ENCODE measurements around the gene SEC31A. TPM values are rescaled to one million over a fixed set of nuclear protein-coding genes. Genes with fewer than 3 reads are reported as not detected.

The SEC31A gene
- total RNA-seq, 1 experiment from 2014 or later, result 137 TPM

GRCh38 chr4:82797405-82798111, 93.4 kb downstream of the SEC31A start:
- peak overlapping the region; percentile 86 for H3K4me3 Mint-ChIP-seq
- ChIA-PET POLR2A (interaction anchor here (0.8 to 2.7 kb wide), 3 partner anchors 12 to 97 kb away, joined by 3 to 7 read pairs (median 4); no protein-coding TSS in a partner anchor), CTCF (interaction anchor here (1.0 to 3.8 kb wide), 8 partner anchors 13 to 216 kb away, joined by 3 to 17 read pairs (median 7); no protein-coding TSS in a partner anchor)
- peak; percentile 36 for ATAC-seq
- TF ChIP-seq FOXK1 (CRISPR knock-in tag; IDR thresholded peaks at IDR 0.05) (no peak), MXD4 (CRISPR knock-in tag; IDR thresholded peaks at IDR 0.05; ENCODE audit: borderline replicate concordance) (no peak), HMGA2 (CRISPR knock-in tag; IDR thresholded peaks at IDR 0.05) (no peak), NFATC4 (CRISPR knock-in tag; IDR thresholded peaks at IDR 0.05) (no peak), JUN (CRISPR knock-in tag; IDR thresholded peaks at IDR 0.05) (no peak), KAT7 (CRISPR knock-in tag; IDR thresholded peaks at IDR 0.05; ENCODE audit: borderline replicate concordance) (no peak), ZNF121 (CRISPR knock-in tag; IDR thresholded peaks at IDR 0.05) (no peak), CDX4 (CRISPR knock-in tag; IDR thresholded peaks at IDR 0.05; ENCODE audit: borderline replicate concordance) (no peak), ZNF138 (CRISPR knock-in tag; conservative IDR thresholded peaks at IDR 0.05) (no peak)
- TF ChIP-seq, protein P1, sequence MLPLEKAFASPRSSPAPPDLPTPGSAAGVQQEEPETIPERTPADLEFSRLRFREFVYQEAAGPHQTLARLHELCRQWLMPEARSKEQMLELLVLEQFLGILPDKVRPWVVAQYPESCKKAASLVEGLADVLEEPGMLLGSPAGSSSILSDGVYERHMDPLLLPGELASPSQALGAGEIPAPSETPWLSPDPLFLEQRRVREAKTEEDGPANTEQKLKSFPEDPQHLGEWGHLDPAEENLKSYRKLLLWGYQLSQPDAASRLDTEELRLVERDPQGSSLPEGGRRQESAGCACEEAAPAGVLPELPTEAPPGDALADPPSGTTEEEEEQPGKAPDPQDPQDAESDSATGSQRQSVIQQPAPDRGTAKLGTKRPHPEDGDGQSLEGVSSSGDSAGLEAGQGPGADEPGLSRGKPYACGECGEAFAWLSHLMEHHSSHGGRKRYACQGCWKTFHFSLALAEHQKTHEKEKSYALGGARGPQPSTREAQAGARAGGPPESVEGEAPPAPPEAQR (CRISPR knock-in tag; IDR thresholded peaks at IDR 0.05), result no peak
- peaks cover 96% of the 10 kb centered on the region for H3K27me3 Mint-ChIP-seq (ENCODE audit: low read depth)
- peaks cover 32% of the 10 kb centered on the region for H3K4me1 Mint-ChIP-seq
- no peak overlapping the region for H3K27ac Mint-ChIP-seq
- no peaks in the 10 kb centered on the region for H3K9me3 Mint-ChIP-seq
- peak; percentile 40 for DNase-seq (ENCODE audit: low spot score)
- no peaks in the 10 kb centered on the region for H3K36me3 Mint-ChIP-seq

DNA sequence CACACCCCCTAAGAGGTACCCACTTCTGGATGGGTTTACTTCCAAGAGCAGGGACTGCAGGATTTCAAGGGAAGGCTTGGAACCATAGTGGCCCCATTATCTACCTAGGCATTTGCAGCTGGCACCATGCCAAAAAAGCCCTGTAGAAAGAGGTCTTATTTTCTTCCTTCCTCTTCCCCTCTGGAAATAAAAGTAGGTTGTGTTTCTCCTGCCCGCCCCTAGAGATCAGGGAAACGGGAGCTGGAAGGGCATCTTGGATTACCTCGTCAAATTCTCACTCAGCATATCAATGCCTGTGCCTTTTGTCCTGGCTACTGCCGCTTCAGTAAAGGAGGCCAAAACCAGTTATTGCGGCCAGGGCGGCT, 93.9 kb downstream of the SEC31A start:
- peak overlapping the region; percentile 86 for H3K4me3 Mint-ChIP-seq
- H3K27ac Mint-ChIP-seq, result no peak overlapping the region
- POLR2A ChIA-PET, result interaction anchor here (1.0 kb wide), 1 partner anchor 12 kb away, joined by 4 read pairs; no protein-coding TSS in a partner anchor
- DNase-seq (ENCODE audit: low spot score) (no peak), ATAC-seq (peak; percentile 47)
- H3K4me1 Mint-ChIP-seq, result peaks cover 32% of the 10 kb centered on the region
- CTCF ChIA-PET, result interaction anchor here (1.2 to 3.8 kb wide), 3 partner anchors 12 to 58 kb away, joined by 7 to 17 read pairs (median 14); no protein-coding TSS in a partner anchor
- no peaks in the 10 kb centered on the region for H3K9me3 Mint-ChIP-seq
- peaks cover 96% of the 10 kb centered on the region for H3K27me3 Mint-ChIP-seq (ENCODE audit: low read depth)
- TF ChIP-seq HMGXB4 (CRISPR knock-in tag; IDR thresholded peaks at IDR 0.05), result no peak
- TF ChIP-seq CREB1 (CRISPR knock-in tag; IDR thresholded peaks at IDR 0.05), result no peak
- no peak for TF ChIP-seq RELA (CRISPR knock-in tag; IDR thresholded peaks at IDR 0.05; ENCODE audit: borderline replicate concordance)
- TF ChIP-seq ZNF512 (CRISPR knock-in tag; IDR thresholded peaks at IDR 0.05; ENCODE audit: borderline replicate concordance), result no peak
- TF ChIP-seq, protein P2, sequence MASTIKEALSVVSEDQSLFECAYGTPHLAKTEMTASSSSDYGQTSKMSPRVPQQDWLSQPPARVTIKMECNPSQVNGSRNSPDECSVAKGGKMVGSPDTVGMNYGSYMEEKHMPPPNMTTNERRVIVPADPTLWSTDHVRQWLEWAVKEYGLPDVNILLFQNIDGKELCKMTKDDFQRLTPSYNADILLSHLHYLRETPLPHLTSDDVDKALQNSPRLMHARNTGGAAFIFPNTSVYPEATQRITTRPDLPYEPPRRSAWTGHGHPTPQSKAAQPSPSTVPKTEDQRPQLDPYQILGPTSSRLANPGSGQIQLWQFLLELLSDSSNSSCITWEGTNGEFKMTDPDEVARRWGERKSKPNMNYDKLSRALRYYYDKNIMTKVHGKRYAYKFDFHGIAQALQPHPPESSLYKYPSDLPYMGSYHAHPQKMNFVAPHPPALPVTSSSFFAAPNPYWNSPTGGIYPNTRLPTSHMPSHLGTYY (CRISPR knock-in tag; IDR thresholded peaks at IDR 0.05), result no peak
- TF ChIP-seq, protein P3, sequence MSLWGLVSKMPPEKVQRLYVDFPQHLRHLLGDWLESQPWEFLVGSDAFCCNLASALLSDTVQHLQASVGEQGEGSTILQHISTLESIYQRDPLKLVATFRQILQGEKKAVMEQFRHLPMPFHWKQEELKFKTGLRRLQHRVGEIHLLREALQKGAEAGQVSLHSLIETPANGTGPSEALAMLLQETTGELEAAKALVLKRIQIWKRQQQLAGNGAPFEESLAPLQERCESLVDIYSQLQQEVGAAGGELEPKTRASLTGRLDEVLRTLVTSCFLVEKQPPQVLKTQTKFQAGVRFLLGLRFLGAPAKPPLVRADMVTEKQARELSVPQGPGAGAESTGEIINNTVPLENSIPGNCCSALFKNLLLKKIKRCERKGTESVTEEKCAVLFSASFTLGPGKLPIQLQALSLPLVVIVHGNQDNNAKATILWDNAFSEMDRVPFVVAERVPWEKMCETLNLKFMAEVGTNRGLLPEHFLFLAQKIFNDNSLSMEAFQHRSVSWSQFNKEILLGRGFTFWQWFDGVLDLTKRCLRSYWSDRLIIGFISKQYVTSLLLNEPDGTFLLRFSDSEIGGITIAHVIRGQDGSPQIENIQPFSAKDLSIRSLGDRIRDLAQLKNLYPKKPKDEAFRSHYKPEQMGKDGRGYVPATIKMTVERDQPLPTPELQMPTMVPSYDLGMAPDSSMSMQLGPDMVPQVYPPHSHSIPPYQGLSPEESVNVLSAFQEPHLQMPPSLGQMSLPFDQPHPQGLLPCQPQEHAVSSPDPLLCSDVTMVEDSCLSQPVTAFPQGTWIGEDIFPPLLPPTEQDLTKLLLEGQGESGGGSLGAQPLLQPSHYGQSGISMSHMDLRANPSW (CRISPR knock-in tag; conservative IDR thresholded peaks at IDR 0.05; ENCODE audit: low read depth), result no peak
- TF ChIP-seq ZNF396 (CRISPR knock-in tag; IDR thresholded peaks at IDR 0.05; ENCODE audit: borderline replicate concordance), result no peak
- no peak for TF ChIP-seq CREM (CRISPR knock-in tag; IDR thresholded peaks at IDR 0.05)
- no peaks in the 10 kb centered on the region for H3K36me3 Mint-ChIP-seq
